ENCODE measurements around the gene TIMM10. TPM values are rescaled to one million over a fixed set of nuclear protein-coding genes. Genes with fewer than 3 reads are reported as not detected.

The TIMM10 gene
- total and polyA plus RNA-seq, 4 donors = 27.0 to 52.1 (median 43.7) TPM

DNA sequence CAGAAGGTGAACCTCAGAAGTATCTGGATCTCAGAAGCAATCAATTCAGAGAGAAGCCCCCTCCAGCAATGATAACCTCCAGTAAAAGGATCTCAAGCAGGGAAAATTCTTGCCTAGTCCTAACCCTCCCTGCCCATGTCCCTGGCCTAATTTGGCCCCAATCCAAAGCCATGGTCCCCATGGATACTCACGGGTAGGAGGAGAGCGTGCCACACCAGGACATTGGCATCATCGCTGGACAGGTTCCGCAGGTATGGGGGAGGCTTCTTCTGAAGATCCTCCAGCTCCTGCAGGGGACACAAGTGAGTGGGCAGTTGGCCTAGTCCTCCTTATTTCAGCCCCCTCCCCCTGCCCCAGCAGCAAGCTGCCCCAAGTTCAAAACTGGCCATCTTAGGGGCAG, 29.6 kb upstream of the TIMM10 start:
- H3K36me3 ChIP-seq (ENCODE audit: control insufficient read depth, insufficient read depth, low read length) = peaks cover 44% of the 10 kb centered on the region
- H3K9me3 ChIP-seq (ENCODE audit: control insufficient read depth, insufficient read depth, low read length) = no peaks in the 10 kb centered on the region
- no peak for DNase-seq (ENCODE audit: low read depth in 4 of 6, low spot score in 6 of 6)
- H3K4me3 ChIP-seq (ENCODE audit: low read depth, low read length) = no peak overlapping the region
- H3K27ac ChIP-seq (ENCODE audit: low read depth, low read length) = no peak overlapping the region
- H3K4me1 ChIP-seq (ENCODE audit: control insufficient read depth, insufficient read depth, low read length) = no peaks in the 10 kb centered on the region
- WGBS (ENCODE audit: insufficient coverage) = 74% methylated on average over 3 of the region's 4 CpGs
- H3K27me3 ChIP-seq (ENCODE audit: control insufficient read depth, insufficient read depth, low read length) = no peaks in the 10 kb centered on the region

GRCh38 chr11:57556041-57556440, 25.5 kb upstream of the TIMM10 start:
- H3K36me3 ChIP-seq (ENCODE audit: control insufficient read depth, insufficient read depth, low read length) = peaks cover 77% of the 10 kb centered on the region
- WGBS (ENCODE audit: insufficient coverage) = 92% methylated on average over 8 of the region's 8 CpGs

GRCh38 chr11:57555393-57555792, 24.8 kb upstream of the TIMM10 start:
- H3K4me1 ChIP-seq (ENCODE audit: control insufficient read depth, insufficient read depth, low read length) = no peaks in the 10 kb centered on the region
- DNase-seq (ENCODE audit: low read depth in 4 of 6, low spot score in 6 of 6) = no peak
- no peak overlapping the region for H3K27ac ChIP-seq (ENCODE audit: low read depth, low read length)
- 100% methylated on average over 1 of the region's 2 CpGs for WGBS (ENCODE audit: insufficient coverage)
- peaks cover 80% of the 10 kb centered on the region for H3K36me3 ChIP-seq (ENCODE audit: control insufficient read depth, insufficient read depth, low read length)
- H3K27me3 ChIP-seq (ENCODE audit: control insufficient read depth, insufficient read depth, low read length) = no peaks in the 10 kb centered on the region
- H3K4me3 ChIP-seq (ENCODE audit: low read depth, low read length) = no peak overlapping the region
- H3K9me3 ChIP-seq (ENCODE audit: control insufficient read depth, insufficient read depth, low read length) = no peaks in the 10 kb centered on the region

More at GRCh38 chr11:57556041-57556440, 25.5 kb upstream of the TIMM10 start:
- Histone ChIP-seq H3K4me1 (ENCODE audit: control insufficient read depth, insufficient read depth, low read length) (no peaks in the 10 kb centered on the region), H3K27ac (ENCODE audit: low read depth, low read length) (no peak overlapping the region), H3K4me3 (ENCODE audit: low read depth, low read length) (no peak overlapping the region), H3K9me3 (ENCODE audit: control insufficient read depth, insufficient read depth, low read length) (no peaks in the 10 kb centered on the region), H3K27me3 (ENCODE audit: control insufficient read depth, insufficient read depth, low read length) (no peaks in the 10 kb centered on the region)
- DNase-seq (ENCODE audit: low read depth in 4 of 6, low spot score in 6 of 6) = no peak

- DNase-seq (ENCODE audit: low read depth in 4 of 6, low spot score in 6 of 6) = no peak
- H3K4me3 ChIP-seq (ENCODE audit: low read depth, low read length) = no peak overlapping the region
- H3K4me1 ChIP-seq (ENCODE audit: control insufficient read depth, insufficient read depth, low read length) = no peaks in the 10 kb centered on the region
- no peaks in the 10 kb centered on the region for H3K27me3 ChIP-seq (ENCODE audit: control insufficient read depth, insufficient read depth, low read length)
- peaks cover 78% of the 10 kb centered on the region for H3K36me3 ChIP-seq (ENCODE audit: control insufficient read depth, insufficient read depth, low read length)
- no peak overlapping the region for H3K27ac ChIP-seq (ENCODE audit: low read depth, low read length)
- no peaks in the 10 kb centered on the region for H3K9me3 ChIP-seq (ENCODE audit: control insufficient read depth, insufficient read depth, low read length)
- WGBS (ENCODE audit: insufficient coverage) = 93% methylated on average over 4 of the region's 5 CpGs
Measured at GRCh38 chr11:57552479-57552878, 21.9 kb upstream of the TIMM10 start.

GRCh38 chr11:57551941-57552340, 21.4 kb upstream of the TIMM10 start:
- no peak overlapping the region for H3K4me3 ChIP-seq (ENCODE audit: low read depth, low read length)
- peaks cover 78% of the 10 kb centered on the region for H3K36me3 ChIP-seq (ENCODE audit: control insufficient read depth, insufficient read depth, low read length)
- no peak for DNase-seq (ENCODE audit: low read depth in 4 of 6, low spot score in 6 of 6)
- H3K27ac ChIP-seq (ENCODE audit: low read depth, low read length) = no peak overlapping the region
- H3K27me3 ChIP-seq (ENCODE audit: control insufficient read depth, insufficient read depth, low read length) = no peaks in the 10 kb centered on the region
- H3K4me1 ChIP-seq (ENCODE audit: control insufficient read depth, insufficient read depth, low read length) = no peaks in the 10 kb centered on the region
- 98% methylated on average over 4 of the region's 4 CpGs for WGBS (ENCODE audit: insufficient coverage)
- no peaks in the 10 kb centered on the region for H3K9me3 ChIP-seq (ENCODE audit: control insufficient read depth, insufficient read depth, low read length)

- peaks cover 77% of the 10 kb centered on the region for H3K36me3 ChIP-seq (ENCODE audit: control insufficient read depth, insufficient read depth, low read length)
Measured at GRCh38 chr11:57549983-57550382, 19.4 kb upstream of the TIMM10 start.

GRCh38 chr11:57547854-57548377, 17.4 kb upstream of the TIMM10 start:
- H3K4me1 ChIP-seq (ENCODE audit: control insufficient read depth, insufficient read depth, low read length) = no peaks in the 10 kb centered on the region
- no peaks in the 10 kb centered on the region for H3K9me3 ChIP-seq (ENCODE audit: control insufficient read depth, insufficient read depth, low read length)
- peaks cover 63% of the 10 kb centered on the region for H3K36me3 ChIP-seq (ENCODE audit: control insufficient read depth, insufficient read depth, low read length)
- H3K4me3 ChIP-seq (ENCODE audit: low read depth, low read length) = no peak overlapping the region
- no peak overlapping the region for H3K27ac ChIP-seq (ENCODE audit: low read depth, low read length)
- DNase-seq (ENCODE audit: low read depth in 4 of 6, low spot score in 6 of 6) = no peak
- no peaks in the 10 kb centered on the region for H3K27me3 ChIP-seq (ENCODE audit: control insufficient read depth, insufficient read depth, low read length)
- WGBS (ENCODE audit: insufficient coverage) = 67% methylated on average over 5 of the region's 6 CpGs

More at GRCh38 chr11:57549983-57550382, 19.4 kb upstream of the TIMM10 start:
- Histone ChIP-seq H3K4me3 (ENCODE audit: low read depth, low read length) (no peak overlapping the region), H3K4me1 (ENCODE audit: control insufficient read depth, insufficient read depth, low read length) (no peaks in the 10 kb centered on the region), H3K27ac (ENCODE audit: low read depth, low read length) (no peak overlapping the region), H3K9me3 (ENCODE audit: control insufficient read depth, insufficient read depth, low read length) (no peaks in the 10 kb centered on the region), H3K27me3 (ENCODE audit: control insufficient read depth, insufficient read depth, low read length) (no peaks in the 10 kb centered on the region)
- no peak for DNase-seq (ENCODE audit: low read depth in 4 of 6, low spot score in 6 of 6)
- 90% methylated on average over 2 of the region's 8 CpGs for WGBS (ENCODE audit: insufficient coverage)

GRCh38 chr11:57546869-57547475, 16.4 kb upstream of the TIMM10 start:
- H3K9me3 ChIP-seq (ENCODE audit: control insufficient read depth, insufficient read depth, low read length) = no peaks in the 10 kb centered on the region
- no peaks in the 10 kb centered on the region for H3K4me1 ChIP-seq (ENCODE audit: control insufficient read depth, insufficient read depth, low read length)
- H3K27ac ChIP-seq (ENCODE audit: low read depth, low read length) = no peak overlapping the region
- H3K4me3 ChIP-seq (ENCODE audit: low read depth, low read length) = no peak overlapping the region
- peaks cover 54% of the 10 kb centered on the region for H3K36me3 ChIP-seq (ENCODE audit: control insufficient read depth, insufficient read depth, low read length)
- H3K27me3 ChIP-seq (ENCODE audit: control insufficient read depth, insufficient read depth, low read length) = no peaks in the 10 kb centered on the region
- WGBS (ENCODE audit: insufficient coverage) = 0% methylated on average over 1 of the region's 5 CpGs
- no peak for DNase-seq (ENCODE audit: low read depth in 4 of 6, low spot score in 6 of 6)

DNA sequence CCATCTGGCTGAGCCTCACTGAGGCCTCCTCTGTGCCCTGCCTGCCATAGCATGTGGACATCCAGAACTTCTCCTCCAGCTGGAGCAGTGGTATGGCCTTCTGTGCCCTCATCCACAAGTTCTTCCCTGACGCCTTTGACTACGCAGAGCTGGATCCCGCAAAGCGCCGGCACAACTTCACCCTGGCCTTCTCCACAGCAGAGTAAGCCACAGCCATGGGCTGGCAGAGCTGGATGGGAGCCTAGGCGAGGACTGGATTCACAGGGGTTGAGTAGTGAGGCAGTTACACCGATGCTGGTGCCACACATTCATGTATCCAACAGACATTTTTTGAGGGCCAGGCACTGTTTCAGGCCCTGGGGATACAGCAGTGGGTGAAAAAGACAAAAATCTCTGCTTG, 15.9 kb upstream of the TIMM10 start:
- H3K4me1 ChIP-seq (ENCODE audit: control insufficient read depth, insufficient read depth, low read length) = no peaks in the 10 kb centered on the region
- H3K4me3 ChIP-seq (ENCODE audit: low read depth, low read length) = no peak overlapping the region
- H3K27me3 ChIP-seq (ENCODE audit: control insufficient read depth, insufficient read depth, low read length) = no peaks in the 10 kb centered on the region
- H3K36me3 ChIP-seq (ENCODE audit: control insufficient read depth, insufficient read depth, low read length) = peaks cover 49% of the 10 kb centered on the region
- 100% methylated on average over 3 of the region's 7 CpGs for WGBS (ENCODE audit: insufficient coverage)
- H3K27ac ChIP-seq (ENCODE audit: low read depth, low read length) = no peak overlapping the region
- H3K9me3 ChIP-seq (ENCODE audit: control insufficient read depth, insufficient read depth, low read length) = no peaks in the 10 kb centered on the region
- DNase-seq (ENCODE audit: low read depth in 4 of 6, low spot score in 6 of 6) = no peak

DNA sequence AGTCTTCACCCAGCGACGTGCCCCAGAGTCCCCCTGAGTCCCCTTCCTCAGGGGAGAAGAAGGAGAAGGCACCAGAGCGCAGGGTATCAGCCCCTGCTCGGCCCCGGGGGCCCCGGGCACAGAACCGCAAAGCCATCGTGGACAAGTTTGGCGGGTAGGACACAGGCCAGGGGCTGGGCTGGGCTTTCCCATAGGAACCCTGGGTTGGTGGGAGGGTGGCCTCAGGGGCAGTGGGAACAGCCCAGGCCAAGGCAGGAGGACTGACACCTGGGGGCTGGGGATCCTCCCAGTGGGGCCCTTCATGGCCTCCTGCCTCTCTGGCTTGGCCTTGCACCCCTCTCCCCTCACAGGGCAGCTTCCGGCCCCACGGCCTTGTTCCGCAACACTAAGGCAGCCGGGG, 15.3 kb upstream of the TIMM10 start:
- DNase-seq (ENCODE audit: low read depth in 4 of 6, low spot score in 6 of 6) = no peak
- Histone ChIP-seq H3K4me1 (ENCODE audit: control insufficient read depth, insufficient read depth, low read length) (no peaks in the 10 kb centered on the region), H3K9me3 (ENCODE audit: control insufficient read depth, insufficient read depth, low read length) (no peaks in the 10 kb centered on the region), H3K27me3 (ENCODE audit: control insufficient read depth, insufficient read depth, low read length) (no peaks in the 10 kb centered on the region), H3K27ac (ENCODE audit: low read depth, low read length) (no peak overlapping the region), H3K36me3 (ENCODE audit: control insufficient read depth, insufficient read depth, low read length) (peaks cover 43% of the 10 kb centered on the region), H3K4me3 (ENCODE audit: low read depth, low read length) (no peak overlapping the region)
- 86% methylated on average over 12 of the region's 13 CpGs for WGBS (ENCODE audit: insufficient coverage)
